ENCODE data around the gene CACNA2D2. TPM values are rescaled to one million over a fixed set of nuclear protein-coding genes. Genes with fewer than 3 reads are reported as not detected.

CACNA2D2 gene
- polyA plus RNA-seq, 2 donors = 0.28 to 0.31 TPM

GRCh38 chr3:50331364-50331907, 172.0 kb downstream of the CACNA2D2 start:
- H3K4me3 ChIP-seq (ENCODE audit: low read depth in 1 of 2, low read length in 2 of 2) = no peak overlapping the region
- peaks cover 0 to 9% of the 10 kb centered on the region in 2 donors for H3K4me1 ChIP-seq (ENCODE audit: control insufficient read depth in 2 of 2, insufficient read depth in 2 of 2, low read length in 1 of 2)
- H3K36me3 ChIP-seq (ENCODE audit: control insufficient read depth in 2 of 2, insufficient read depth in 2 of 2, low read length in 1 of 2) = peaks cover 16 to 21% of the 10 kb centered on the region in 2 donors
- WGBS, 2 donors = 92 to 95% methylated on average over 19 of the region's 19 CpGs
- H3K27ac ChIP-seq (ENCODE audit: low read depth in 2 of 2, low read length in 1 of 2) = no peak overlapping the region
- no peaks in the 10 kb centered on the region for H3K27me3 ChIP-seq (ENCODE audit: control insufficient read depth in 1 of 2, insufficient read depth in 2 of 2, low read length in 2 of 2)
- peaks cover 0 to 2% of the 10 kb centered on the region in 2 donors for H3K9me3 ChIP-seq (ENCODE audit: control insufficient read depth in 2 of 2, insufficient read depth in 1 of 2, low read depth in 1 of 2, low read length in 1 of 2)

DNA sequence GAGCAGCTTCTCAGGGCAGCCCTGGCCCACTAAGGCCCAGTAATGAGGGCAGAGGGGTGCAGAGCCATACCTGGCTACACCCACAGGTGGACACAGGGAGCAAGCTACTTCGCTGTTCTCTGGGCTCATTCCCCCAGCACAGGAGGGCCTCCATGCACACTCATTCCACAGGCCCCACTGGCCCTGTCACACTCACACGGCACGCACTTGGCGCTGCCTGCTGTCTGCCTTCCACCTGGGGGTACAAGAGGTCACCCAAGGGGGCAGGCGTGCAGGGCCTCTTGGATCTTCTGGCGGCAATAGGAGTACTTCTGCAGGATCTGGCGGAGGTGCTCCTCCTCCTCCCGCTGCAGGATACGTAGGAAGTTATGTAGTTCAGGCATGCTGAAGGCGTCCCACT, 173.1 kb downstream of the CACNA2D2 start:
- peaks cover 0 to 9% of the 10 kb centered on the region in 2 donors for H3K4me1 ChIP-seq (ENCODE audit: control insufficient read depth in 2 of 2, insufficient read depth in 2 of 2, low read length in 1 of 2)
- peaks cover 0 to 2% of the 10 kb centered on the region in 2 donors for H3K9me3 ChIP-seq (ENCODE audit: control insufficient read depth in 2 of 2, insufficient read depth in 1 of 2, low read depth in 1 of 2, low read length in 1 of 2)
- 94% methylated on average over 10 of the region's 10 CpGs for WGBS, 2 donors
- H3K27me3 ChIP-seq (ENCODE audit: control insufficient read depth in 1 of 2, insufficient read depth in 2 of 2, low read length in 2 of 2) = no peaks in the 10 kb centered on the region
- peaks cover 16 to 31% of the 10 kb centered on the region in 2 donors for H3K36me3 ChIP-seq (ENCODE audit: control insufficient read depth in 2 of 2, insufficient read depth in 2 of 2, low read length in 1 of 2)
- H3K4me3 ChIP-seq (ENCODE audit: low read depth in 1 of 2, low read length in 2 of 2) = no peak overlapping the region
- H3K27ac ChIP-seq (ENCODE audit: low read depth in 2 of 2, low read length in 1 of 2) = no peak overlapping the region

GRCh38 chr3:50327943-50328691, 175.3 kb downstream of the CACNA2D2 start, which contains the start of gene TUSC2:
Gene TUSC2 (minus strand): TSS chr3:50328223. CDS start chr3:50328099, 124 bp downstream.
- WGBS, 2 donors = 2% methylated on average over 55 of the region's 55 CpGs
- Histone ChIP-seq H3K27me3 (ENCODE audit: control insufficient read depth in 1 of 2, insufficient read depth in 2 of 2, low read length in 2 of 2) (no peaks in the 10 kb centered on the region), H3K4me3 (ENCODE audit: low read depth in 1 of 2, low read length in 2 of 2) (peak within 1 kb of the TSS; percentile 91 to 97), H3K27ac (ENCODE audit: low read depth in 2 of 2, low read length in 1 of 2) (peak within 1 kb of the TSS; percentile 88 to 92), H3K4me1 (ENCODE audit: control insufficient read depth in 2 of 2, insufficient read depth in 2 of 2, low read length in 1 of 2) (peaks cover 0 to 9% of the 10 kb centered on the region in 2 donors), H3K9me3 (ENCODE audit: control insufficient read depth in 2 of 2, insufficient read depth in 1 of 2, low read depth in 1 of 2, low read length in 1 of 2) (peaks cover 0 to 2% of the 10 kb centered on the region in 2 donors), H3K36me3 (ENCODE audit: control insufficient read depth in 2 of 2, insufficient read depth in 2 of 2, low read length in 1 of 2) (peaks cover 16 to 31% of the 10 kb centered on the region in 2 donors)

DNA sequence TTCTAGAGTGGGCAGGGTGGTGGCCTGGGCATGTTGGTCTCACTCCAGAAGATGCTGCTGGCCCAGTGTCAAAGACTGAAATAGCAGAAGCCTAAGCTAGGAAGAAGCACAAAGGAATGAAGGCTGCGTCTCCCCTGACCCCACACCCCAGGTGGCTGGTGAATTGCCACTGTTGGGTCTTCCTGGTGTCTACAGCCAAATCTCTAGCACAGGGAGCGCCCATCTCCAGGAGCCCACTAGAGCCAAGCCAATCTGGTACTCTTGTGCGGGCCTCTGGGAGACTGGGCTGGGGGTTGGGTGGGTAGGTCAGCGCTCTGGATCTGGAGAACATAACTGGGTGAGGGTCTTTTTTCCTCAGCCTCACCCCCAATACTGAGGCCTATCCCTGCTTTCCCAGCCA, 176.3 kb downstream of the CACNA2D2 start:
- H3K27me3 ChIP-seq (ENCODE audit: control insufficient read depth in 1 of 2, insufficient read depth in 2 of 2, low read length in 2 of 2) = no peaks in the 10 kb centered on the region
- WGBS, 2 donors = 59 to 60% methylated on average over 4 of the region's 4 CpGs
- H3K4me3 ChIP-seq (ENCODE audit: low read depth in 1 of 2, low read length in 2 of 2) = peak overlapping the region; percentile 91 to 97
- H3K4me1 ChIP-seq (ENCODE audit: control insufficient read depth in 2 of 2, insufficient read depth in 2 of 2, low read length in 1 of 2) = peaks cover 0 to 9% of the 10 kb centered on the region in 2 donors
- peak overlapping the region in 1 of 2 donors; percentile 92 for H3K27ac ChIP-seq (ENCODE audit: low read depth in 2 of 2, low read length in 1 of 2)
- peaks cover 0 to 2% of the 10 kb centered on the region in 2 donors for H3K9me3 ChIP-seq (ENCODE audit: control insufficient read depth in 2 of 2, insufficient read depth in 1 of 2, low read depth in 1 of 2, low read length in 1 of 2)
- peaks cover 16 to 28% of the 10 kb centered on the region in 2 donors for H3K36me3 ChIP-seq (ENCODE audit: control insufficient read depth in 2 of 2, insufficient read depth in 2 of 2, low read length in 1 of 2)

- Histone ChIP-seq H3K27me3 (ENCODE audit: control insufficient read depth in 1 of 2, insufficient read depth in 2 of 2, low read length in 2 of 2) (no peaks in the 10 kb centered on the region), H3K4me3 (ENCODE audit: low read depth in 1 of 2, low read length in 2 of 2) (no peak overlapping the region), H3K27ac (ENCODE audit: low read depth in 2 of 2, low read length in 1 of 2) (no peak overlapping the region), H3K4me1 (ENCODE audit: control insufficient read depth in 2 of 2, insufficient read depth in 2 of 2, low read length in 1 of 2) (peaks cover 0 to 9% of the 10 kb centered on the region in 2 donors), H3K9me3 (ENCODE audit: control insufficient read depth in 2 of 2, insufficient read depth in 1 of 2, low read depth in 1 of 2, low read length in 1 of 2) (peaks cover 0 to 2% of the 10 kb centered on the region in 2 donors), H3K36me3 (ENCODE audit: control insufficient read depth in 2 of 2, insufficient read depth in 2 of 2, low read length in 1 of 2) (peaks cover 10 to 20% of the 10 kb centered on the region in 2 donors)
- 88 to 89% methylated on average over 8 of the region's 8 CpGs for WGBS, 2 donors
These were observed 177.3 kb downstream of the CACNA2D2 start for GRCh38 chr3:50326182-50326541.

DNA sequence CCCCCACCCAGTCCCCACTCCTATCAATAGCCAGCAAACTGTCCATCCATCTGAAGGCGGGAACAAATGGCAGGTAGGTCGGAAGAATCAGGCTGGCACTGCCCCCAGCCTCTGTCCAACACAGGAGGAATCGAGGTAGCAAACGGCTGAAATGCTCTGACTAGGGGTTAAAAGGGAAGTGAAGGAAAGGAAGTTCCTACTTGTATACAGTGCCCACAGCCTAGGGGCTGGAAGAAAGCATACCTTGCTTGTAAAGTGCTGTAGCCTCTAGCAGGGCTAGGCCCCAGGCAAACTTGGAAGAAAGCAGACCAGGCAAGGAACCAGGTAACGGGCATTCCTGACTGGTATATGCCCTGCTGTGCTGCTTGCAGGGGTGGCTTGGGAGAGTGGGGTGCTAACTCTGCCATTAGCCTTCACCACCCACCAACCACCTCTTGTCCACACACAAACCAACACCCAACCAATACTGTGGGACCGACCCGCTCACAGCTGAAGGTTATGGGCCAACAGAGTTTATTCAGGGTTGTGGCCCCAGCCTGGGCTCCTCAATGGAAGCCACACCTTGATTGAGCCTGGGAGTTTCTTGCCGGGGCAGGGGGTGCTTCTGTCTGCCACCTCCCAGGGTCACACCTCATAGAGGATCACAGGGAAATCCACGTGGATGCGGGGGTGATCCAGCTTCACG, 177.8 kb downstream of the CACNA2D2 start:
- WGBS, 2 donors = 84 to 85% methylated on average over 11 of the region's 11 CpGs
- Histone ChIP-seq H3K4me1 (ENCODE audit: control insufficient read depth in 2 of 2, insufficient read depth in 2 of 2, low read length in 1 of 2) (peaks cover 0 to 9% of the 10 kb centered on the region in 2 donors), H3K27ac (ENCODE audit: low read depth in 2 of 2, low read length in 1 of 2) (peak overlapping the region in 1 of 2 donors; percentile 47)

DNA sequence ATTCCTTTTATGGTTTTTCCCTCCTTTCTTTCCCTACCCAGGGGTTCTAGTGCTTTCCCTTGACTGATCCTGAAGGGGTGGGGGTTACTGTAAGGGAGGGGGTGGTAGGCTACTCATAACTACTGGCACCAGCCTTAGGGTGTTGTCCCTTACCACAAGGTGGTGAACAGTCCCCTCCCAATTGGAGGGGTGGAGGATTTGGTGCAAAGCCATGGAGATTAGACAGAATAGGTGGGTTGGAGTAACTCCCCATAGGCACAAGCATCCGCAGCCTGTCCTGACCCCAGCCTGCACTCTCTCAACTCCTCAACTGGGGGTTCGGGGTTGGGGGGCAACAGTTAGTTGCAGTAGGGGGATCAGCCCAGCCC, 178.3 kb downstream of the CACNA2D2 start:
- Histone ChIP-seq H3K4me3 (ENCODE audit: low read depth in 1 of 2, low read length in 2 of 2) (no peak overlapping the region), H3K36me3 (ENCODE audit: control insufficient read depth in 2 of 2, insufficient read depth in 2 of 2, low read length in 1 of 2) (peaks cover 1 to 10% of the 10 kb centered on the region in 2 donors), H3K4me1 (ENCODE audit: control insufficient read depth in 2 of 2, insufficient read depth in 2 of 2, low read length in 1 of 2) (peaks cover 0 to 13% of the 10 kb centered on the region in 2 donors), H3K27me3 (ENCODE audit: control insufficient read depth in 1 of 2, insufficient read depth in 2 of 2, low read length in 2 of 2) (no peaks in the 10 kb centered on the region), H3K9me3 (ENCODE audit: control insufficient read depth in 2 of 2, insufficient read depth in 1 of 2, low read depth in 1 of 2, low read length in 1 of 2) (no peaks in the 10 kb centered on the region), H3K27ac (ENCODE audit: low read depth in 2 of 2, low read length in 1 of 2) (peak overlapping the region in 1 of 2 donors; percentile 47)
- 73 to 88% methylated on average over 2 of the region's 2 CpGs for WGBS, 2 donors

More for the DNA sequence above, 177.8 kb downstream of the CACNA2D2 start:
- Histone ChIP-seq H3K27me3 (ENCODE audit: control insufficient read depth in 1 of 2, insufficient read depth in 2 of 2, low read length in 2 of 2) (no peaks in the 10 kb centered on the region), H3K9me3 (ENCODE audit: control insufficient read depth in 2 of 2, insufficient read depth in 1 of 2, low read depth in 1 of 2, low read length in 1 of 2) (peaks cover 0 to 2% of the 10 kb centered on the region in 2 donors), H3K4me3 (ENCODE audit: low read depth in 1 of 2, low read length in 2 of 2) (no peak overlapping the region), H3K36me3 (ENCODE audit: control insufficient read depth in 2 of 2, insufficient read depth in 2 of 2, low read length in 1 of 2) (peaks cover 6 to 15% of the 10 kb centered on the region in 2 donors)

GRCh38 chr3:50324351-50325112, 178.9 kb downstream of the CACNA2D2 start:
- H3K27ac ChIP-seq (ENCODE audit: low read depth in 2 of 2, low read length in 1 of 2) = peak overlapping the region; percentile 31 to 83
- WGBS, 2 donors = 41 to 50% methylated on average over 4 of the region's 4 CpGs

More at GRCh38 chr3:50324351-50325112, 178.9 kb downstream of the CACNA2D2 start:
- Histone ChIP-seq H3K4me3 (ENCODE audit: low read depth in 1 of 2, low read length in 2 of 2) (no peak overlapping the region), H3K9me3 (ENCODE audit: control insufficient read depth in 2 of 2, insufficient read depth in 1 of 2, low read depth in 1 of 2, low read length in 1 of 2) (no peaks in the 10 kb centered on the region), H3K27me3 (ENCODE audit: control insufficient read depth in 1 of 2, insufficient read depth in 2 of 2, low read length in 2 of 2) (no peaks in the 10 kb centered on the region), H3K36me3 (ENCODE audit: control insufficient read depth in 2 of 2, insufficient read depth in 2 of 2, low read length in 1 of 2) (peaks cover 0 to 9% of the 10 kb centered on the region in 2 donors), H3K4me1 (ENCODE audit: control insufficient read depth in 2 of 2, insufficient read depth in 2 of 2, low read length in 1 of 2) (peaks cover 0 to 19% of the 10 kb centered on the region in 2 donors)

Measured in esophagus (tissue), 2 donors.